ENCODE results near the gene SREBF2. TPM values are rescaled to one million over a fixed set of nuclear protein-coding genes. Genes with fewer than 3 reads are reported as not detected.
A peak's percentile ranks its signal among the peaks of the same experiment; 100 is the strongest.

Gene SREBF2
- total and polyA plus RNA-seq, 2 of the 13 experiments (the other 11 are each of a cell fraction or from before 2014, with no cell fraction given): 53.8 to 72.6 TPM

GRCh38 chr22:41832553-41833368 is at the start of gene SREBF2 (continued):
- peak; percentile 23; the same call in 1 of the 2 replicates for TF ChIP-seq RAD21 (CRISPR knock-in tag; IDR thresholded peaks at IDR 0.05)
- TF ChIP-seq YEATS4 (CRISPR knock-in tag; IDR thresholded peaks at IDR 0.05; ENCODE audit: borderline replicate concordance): peak; percentile 64
- TF ChIP-seq ZSCAN31 (CRISPR knock-in tag; IDR thresholded peaks at IDR 0.05; ENCODE audit: low read depth): no peak; the same call in 1 of the 2 replicates
- peak; percentile 87 for TF ChIP-seq ZNF317 (CRISPR knock-in tag; IDR thresholded peaks at IDR 0.05)
- TF ChIP-seq LBX2 (CRISPR knock-in tag; IDR thresholded peaks at IDR 0.05; ENCODE audit: borderline replicate concordance): peak; percentile 23; the same call in 1 of the 2 replicates
- no peak for TF ChIP-seq SP1 (IDR thresholded peaks at IDR 0.05)
- TF ChIP-seq SP1 (CRISPR knock-in tag; IDR thresholded peaks at IDR 0.05): peak; percentile 86
- peak; percentile 85; the same call in 1 of the 2 replicates for TF ChIP-seq SMYD3 (CRISPR knock-in tag; IDR thresholded peaks at IDR 0.05)
- peak; percentile 76 for TF ChIP-seq ZMYM3 (CRISPR knock-in tag; IDR thresholded peaks at IDR 0.05)
- peak; percentile 63; the same call in 1 of the 2 replicates for TF ChIP-seq ZNF614 (CRISPR knock-in tag; IDR thresholded peaks at IDR 0.05; ENCODE audit: borderline replicate concordance)
- TF ChIP-seq RFXANK (CRISPR knock-in tag; IDR thresholded peaks at IDR 0.05): peak; percentile 34
- TF ChIP-seq ZNF318 (CRISPR knock-in tag; IDR thresholded peaks at IDR 0.05): 0 out of 2 replicates have a peak, but pooled peaks have one; percentile 59
- TF ChIP-seq ZNF430 (CRISPR knock-in tag; IDR thresholded peaks at IDR 0.05): peak; percentile 62; the same call in 1 of the 2 replicates
- no peak for TF ChIP-seq EEA1 (CRISPR knock-in tag; IDR thresholded peaks at IDR 0.05; ENCODE audit: borderline replicate concordance)

Measured in HepG2 (cell line).